Thyroid gland (tissue), 4 donors: Measurements from ENCODE around the gene CDHR4. TPM values are rescaled to one million over a fixed set of nuclear protein-coding genes. Genes with fewer than 3 reads are reported as not detected.
A peak's percentile ranks its signal among the peaks of the same experiment; 100 is the strongest.

Source experiments
- DNase-seq, 2 donors: peaks; one replicate each; pipeline ENCODE4 v3.0.0-alpha.2; 2019
- H3K27ac ChIP-seq, 3 donors: fragments of 200-600 bp; sonication (generic); 1 replicate in 2 of 3; 2 replicates in 1 of 3; pipeline ENCODE4 v1.5.1; 2016 to 2019; ENCODE audit warnings: mild to moderate bottlenecking in 1 of 3, moderate library complexity in 1 of 3
- H3K27me3 ChIP-seq: fragments of 200-600 bp; sonication (generic); one replicate; pipeline ENCODE4 v1.5.1; 2019
- H3K36me3 ChIP-seq, 2 donors: fragments of 200-600 bp; sonication (generic); one replicate each; pipeline ENCODE4 v1.5.1; 2016 to 2019
- H3K4me1 ChIP-seq, 2 donors: fragments of 200-600 bp; sonication (generic); one replicate each; pipeline ENCODE4 v1.5.1; 2017 to 2019
- H3K4me3 ChIP-seq, 3 donors: fragments of 200-600 bp; sonication (generic); replicated peaks in 1 of 3; 1 replicate in 2 of 3; 2 replicates in 1 of 3; pipeline ENCODE4 v1.5.1; 2016; ENCODE audit warnings: mild to moderate bottlenecking in 1 of 3
- H3K9me3 ChIP-seq: fragments of 200-600 bp; sonication (generic); one replicate; pipeline ENCODE4 v1.5.1; 2017
- POLR2A ChIP-seq, 2 donors: fragments of 450-650 bp; IDR thresholded peaks; one replicate each; pipeline ENCODE4 v1.6.1; 2017; ENCODE audit warnings: antibody characterized with exemption in 2 of 2, mild to moderate bottlenecking in 2 of 2, moderate library complexity in 1 of 2
- WGBS, 2 donors: methylation state at CpG; one replicate each; pipeline ENCODE4 v1.1.5; 2017; 5-methylcytosine and 5-hydroxymethylcytosine counted together
- intact Hi-C: fragments of 100-400 bp; cut with DNase I; formaldehyde crosslinking; loops from one replicate; pipeline ENCODE4 v1.15.1; 2023
- total RNA-seq, 4 donors: library from RNA; depleted of rRNA; stranded (reverse); fragments of >200 nt; gene quantifications; one replicate each; pipeline ENCODE4 v1.2.3, GENCODE V29; 2016
- TF ChIP-seq, protein P1 (sequence below), 6 experiments: fragments of 200-600 bp in 3 of 6; fragments of 450-650 bp in 3 of 6; sonication (generic) in 3 of 6; IDR thresholded peaks; one replicate each; pipeline ENCODE4 v1.5.1; 2016 to 2019; ENCODE audit warnings: antibody characterized with exemption in 6 of 6, mild to moderate bottlenecking in 2 of 6, inconsistent platforms in 1 of 6, moderate library complexity in 1 of 6

CDHR4 gene, protein sequence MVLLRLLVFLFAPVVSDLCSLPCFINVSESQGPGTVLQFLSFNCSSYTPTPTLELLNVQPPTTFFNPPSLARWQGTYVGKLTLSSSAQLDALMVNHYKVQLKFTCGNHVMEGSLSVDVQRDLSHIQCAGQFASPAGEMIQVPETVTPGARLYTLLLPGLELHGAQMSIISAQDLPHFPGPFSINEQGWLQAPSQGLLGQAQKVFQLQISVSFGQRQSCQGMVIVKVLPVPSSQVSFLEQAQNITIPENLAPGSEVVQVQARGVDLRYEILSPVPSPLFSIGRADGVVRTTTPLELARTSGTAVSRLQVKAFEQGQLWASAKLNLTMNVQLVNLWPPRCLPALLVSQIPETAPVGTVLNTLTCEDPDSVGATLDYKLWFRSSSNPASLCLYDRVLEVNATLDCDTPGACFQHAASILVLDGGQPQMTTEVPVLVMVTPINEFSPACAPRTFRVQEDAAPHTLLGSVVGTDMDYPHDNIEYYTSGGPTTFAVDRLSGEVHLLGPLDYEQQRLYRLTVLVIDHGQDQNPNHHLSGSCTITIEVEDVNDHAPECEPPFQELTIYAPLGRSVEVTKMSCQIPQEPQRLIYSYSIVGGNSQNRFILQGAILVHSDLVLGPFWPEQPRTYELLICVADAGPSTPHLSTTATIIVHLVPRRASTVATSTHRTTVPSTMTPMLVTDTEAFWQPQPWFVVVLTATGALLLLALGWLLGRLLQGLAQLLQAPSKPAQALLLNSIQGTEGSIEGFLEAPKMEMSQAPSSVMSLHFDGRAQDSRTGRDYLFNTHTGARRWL
- total RNA-seq: not detected

DNA sequence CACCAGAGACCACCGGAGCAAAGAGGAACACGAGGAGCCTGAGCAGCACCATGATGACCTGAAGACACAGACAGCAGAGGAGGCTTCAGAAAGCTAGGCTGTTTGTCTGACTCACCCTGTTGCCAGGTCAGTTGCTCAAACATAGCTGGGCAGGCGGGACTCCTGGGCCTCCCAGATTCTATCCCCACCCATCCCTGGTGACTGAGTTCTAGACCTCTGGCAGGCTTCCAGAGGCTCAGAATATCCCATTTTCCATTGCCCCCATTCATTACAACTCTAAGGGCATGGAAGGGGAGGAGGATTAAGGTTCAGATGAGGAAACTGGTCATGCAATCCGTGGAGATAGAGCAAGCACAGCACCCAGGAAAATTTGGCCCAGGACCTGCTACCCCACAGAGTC, at the start of gene CDHR4:
Gene CDHR4 (minus strand): TSS at position 113 of the 400 bp plus-strand sequence. CDS start 61 bp downstream, at position 52.
- intact Hi-C loops: loop anchor here (5.0 kb wide), 1 partner anchor 103 kb away; the partner anchor contains the start of gene MST1R
- no peaks in the 10 kb centered on the region for H3K27me3 ChIP-seq
- TF ChIP-seq, protein P1, sequence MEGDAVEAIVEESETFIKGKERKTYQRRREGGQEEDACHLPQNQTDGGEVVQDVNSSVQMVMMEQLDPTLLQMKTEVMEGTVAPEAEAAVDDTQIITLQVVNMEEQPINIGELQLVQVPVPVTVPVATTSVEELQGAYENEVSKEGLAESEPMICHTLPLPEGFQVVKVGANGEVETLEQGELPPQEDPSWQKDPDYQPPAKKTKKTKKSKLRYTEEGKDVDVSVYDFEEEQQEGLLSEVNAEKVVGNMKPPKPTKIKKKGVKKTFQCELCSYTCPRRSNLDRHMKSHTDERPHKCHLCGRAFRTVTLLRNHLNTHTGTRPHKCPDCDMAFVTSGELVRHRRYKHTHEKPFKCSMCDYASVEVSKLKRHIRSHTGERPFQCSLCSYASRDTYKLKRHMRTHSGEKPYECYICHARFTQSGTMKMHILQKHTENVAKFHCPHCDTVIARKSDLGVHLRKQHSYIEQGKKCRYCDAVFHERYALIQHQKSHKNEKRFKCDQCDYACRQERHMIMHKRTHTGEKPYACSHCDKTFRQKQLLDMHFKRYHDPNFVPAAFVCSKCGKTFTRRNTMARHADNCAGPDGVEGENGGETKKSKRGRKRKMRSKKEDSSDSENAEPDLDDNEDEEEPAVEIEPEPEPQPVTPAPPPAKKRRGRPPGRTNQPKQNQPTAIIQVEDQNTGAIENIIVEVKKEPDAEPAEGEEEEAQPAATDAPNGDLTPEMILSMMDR (IDR thresholded peaks at IDR 0.05): no peak
- TF ChIP-seq POLR2A (IDR thresholded peaks at IDR 0.05): no peak
- WGBS, 2 donors: 69 to 74% methylated on average over 4 of the region's 4 CpGs
- DNase-seq: no peak
- H3K4me1 ChIP-seq: peaks cover 0 to 15% of the 10 kb centered on the region in 2 donors
- no peak within 1 kb of the TSS for H3K27ac ChIP-seq
- no peaks in the 10 kb centered on the region for H3K36me3 ChIP-seq
- H3K4me3 ChIP-seq: no peak within 1 kb of the TSS
- no peaks in the 10 kb centered on the region for H3K9me3 ChIP-seq

DNA sequence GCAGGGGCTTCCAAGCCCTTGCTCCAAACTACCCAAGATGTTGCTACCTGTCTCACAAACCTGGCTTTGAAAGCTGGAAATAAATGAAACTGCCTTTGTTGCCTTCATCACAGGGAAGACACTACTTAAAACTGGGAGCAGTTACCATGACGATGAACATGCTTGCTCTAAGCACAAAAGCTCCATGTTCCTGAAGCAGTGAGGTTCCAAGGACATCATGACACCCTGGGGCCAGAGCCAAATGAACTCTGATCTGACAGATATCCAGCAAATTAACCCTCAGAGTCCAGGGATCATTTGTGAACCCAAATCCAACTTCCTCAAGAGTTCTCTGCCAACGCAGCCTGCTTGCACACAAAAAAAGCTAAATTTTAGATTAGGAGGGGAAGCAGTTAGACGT, 46.0 kb upstream of the CDHR4 start:
- 94% methylated on average over 2 to 3 of the region's 3 CpGs for WGBS, 2 donors
- Histone ChIP-seq H3K27me3 (no peaks in the 10 kb centered on the region), H3K36me3 (no peaks in the 10 kb centered on the region), H3K9me3 (no peaks in the 10 kb centered on the region), H3K4me1 (peaks cover 6 to 9% of the 10 kb centered on the region in 2 donors), H3K27ac (no peak overlapping the region), H3K4me3 (no peak overlapping the region)
- no peak for DNase-seq
- TF ChIP-seq, protein P1 (IDR thresholded peaks at IDR 0.05): no peak
- TF ChIP-seq POLR2A (IDR thresholded peaks at IDR 0.05): no peak
- intact Hi-C loops: no loop called here

DNA sequence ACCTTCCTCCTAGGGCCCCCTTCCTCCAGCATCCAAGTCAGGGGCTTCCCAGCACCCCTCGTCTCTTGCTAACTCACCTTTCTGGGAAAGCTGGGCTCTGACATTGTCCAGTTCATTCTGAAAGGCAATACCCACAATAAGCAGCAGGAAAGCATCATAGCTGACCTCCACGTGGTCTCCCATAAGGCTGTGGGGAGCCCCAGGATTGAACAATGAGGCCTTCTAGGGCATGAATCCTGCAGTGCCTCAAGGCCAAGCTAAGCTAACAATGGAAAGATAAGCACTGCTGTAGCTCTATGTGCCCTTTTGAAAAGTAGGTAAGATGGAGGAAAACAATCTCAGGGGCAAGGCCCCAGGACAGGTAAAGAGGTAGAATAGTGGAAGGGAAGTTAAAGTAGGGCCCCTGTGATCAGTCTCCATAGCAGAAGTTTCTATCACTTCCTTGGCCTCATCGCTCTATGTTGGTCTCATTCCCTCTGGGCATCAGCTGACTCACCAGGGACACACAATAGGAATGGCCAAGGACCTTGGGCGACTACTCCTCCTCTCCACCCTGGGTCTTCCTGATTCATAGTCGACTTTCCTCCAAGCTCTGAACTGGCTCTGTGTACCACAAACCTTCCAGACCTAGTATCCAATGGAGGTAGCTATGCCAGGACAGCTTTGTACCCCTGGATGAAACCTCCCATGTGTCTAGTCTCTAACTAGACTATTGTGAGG, 45.0 kb upstream of the CDHR4 start:
- DNase-seq: no peak
- Histone ChIP-seq H3K4me3 (no peak overlapping the region), H3K27me3 (no peaks in the 10 kb centered on the region), H3K9me3 (no peaks in the 10 kb centered on the region), H3K36me3 (no peaks in the 10 kb centered on the region), H3K27ac (no peak overlapping the region), H3K4me1 (peaks cover 6 to 10% of the 10 kb centered on the region in 2 donors)
- intact Hi-C loops: loop anchor here (5.0 kb wide), 1 partner anchor 137 kb away; no protein-coding TSS in a partner anchor
- TF ChIP-seq, protein P1 (IDR thresholded peaks at IDR 0.05): no peak
- no peak for TF ChIP-seq POLR2A (IDR thresholded peaks at IDR 0.05)
- WGBS, 2 donors: 82 to 90% methylated on average over 5 of the region's 5 CpGs

DNA sequence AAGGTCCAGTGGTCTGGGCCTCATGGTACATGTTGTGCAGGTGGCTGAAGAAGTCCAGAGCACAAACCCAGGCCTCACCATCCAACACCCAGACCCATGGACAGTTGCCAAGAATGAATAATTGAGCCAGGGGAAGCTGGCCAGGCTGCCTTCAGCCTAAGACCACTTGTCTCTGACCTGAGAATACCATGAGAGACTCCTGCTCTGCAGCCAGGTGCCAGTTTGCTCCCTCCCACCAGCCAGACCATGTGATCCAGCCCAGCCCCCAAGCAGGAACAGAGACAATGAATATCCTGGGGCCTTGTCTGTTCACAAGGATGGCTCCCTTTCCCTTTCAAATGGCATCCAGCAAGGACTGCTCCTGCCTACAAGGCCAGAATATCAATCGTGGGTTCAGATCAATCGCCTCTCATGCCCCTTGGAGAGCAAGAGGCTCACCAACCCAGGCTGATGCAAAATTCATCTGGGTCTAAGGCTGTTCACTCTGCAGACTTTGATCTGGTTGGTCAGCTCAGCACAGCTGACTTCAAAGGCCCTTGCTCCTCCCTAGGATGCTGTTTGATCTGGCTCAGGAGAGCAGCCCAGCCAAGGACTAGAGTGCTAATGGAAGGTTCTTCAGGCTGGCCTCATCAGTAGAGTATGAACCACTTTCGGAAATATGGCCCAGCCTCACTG, 43.3 kb upstream of the CDHR4 start:
- H3K9me3 ChIP-seq: no peaks in the 10 kb centered on the region
- WGBS, 2 donors: 76 to 90% methylated on average over 3 of the region's 3 CpGs
- no peaks in the 10 kb centered on the region for H3K36me3 ChIP-seq
- no peak for TF ChIP-seq POLR2A (IDR thresholded peaks at IDR 0.05)
- TF ChIP-seq, protein P1 (IDR thresholded peaks at IDR 0.05): no peak
- H3K4me3 ChIP-seq: no peak overlapping the region
- peak; percentile 68 to 76 for DNase-seq
- intact Hi-C loops: loop anchor here (2.0 to 5.0 kb wide), 2 partner anchors 38 to 136 kb away; no protein-coding TSS in a partner anchor
- no peaks in the 10 kb centered on the region for H3K27me3 ChIP-seq
- peak overlapping the region; percentile 21 to 33 (median 30) for H3K27ac ChIP-seq
- H3K4me1 ChIP-seq: peaks cover 6 to 15% of the 10 kb centered on the region in 2 donors
